SK-N-SH (cell line): ENCODE measurements around the gene KCNV2.

Experiments used
- EP300 ChIP-seq, 2 experiments: IDR thresholded peaks; 2 replicates each; pipeline versions ENCODE4 v1.4.0 to v1.6.1; 2012; ENCODE audit warnings: borderline replicate concordance in 1 of 2, low read depth in 1 of 2, low read length in 1 of 2
- EZH2phosphoT487 ChIP-seq: fragments of 200-600 bp; sonication (generic); IDR thresholded peaks from 2 replicates; pipeline ENCODE4 v1.6.1; 2017; ENCODE audit warnings: low read depth, mixed run types, mild to moderate bottlenecking, antibody characterized with exemption, moderate library complexity, borderline replicate concordance
- FOXM1 ChIP-seq: IDR thresholded peaks from 2 replicates; pipeline ENCODE4 v1.4.0; 2012; ENCODE audit warnings: low read depth, mild to moderate bottlenecking
- MEF2A ChIP-seq: IDR thresholded peaks from 2 replicates; pipeline ENCODE4 v1.4.0; 2012; ENCODE audit warnings: low read depth, borderline replicate concordance
- NFIC ChIP-seq: IDR thresholded peaks from 2 replicates; pipeline ENCODE4 v1.4.0; 2012; ENCODE audit warnings: borderline replicate concordance
- SIN3A ChIP-seq: IDR thresholded peaks from 2 replicates; pipeline ENCODE4 v1.6.1; 2012; ENCODE audit warnings: low read depth, mild to moderate bottlenecking, low read length, moderate library complexity, borderline replicate concordance
- TCF12 ChIP-seq: IDR thresholded peaks from 2 replicates; pipeline ENCODE4 v1.4.0; 2012
- YY1 ChIP-seq: IDR thresholded peaks from 2 replicates; pipeline ENCODE4 v1.4.0; 2012; ENCODE audit warnings: low read depth, mild to moderate bottlenecking
- TF ChIP-seq, protein P1 (sequence below): fragments of 200-600 bp; sonication (generic); IDR thresholded peaks from 2 replicates; pipeline ENCODE4 v1.6.1; 2017; ENCODE audit warnings: antibody characterized with exemption, mild to moderate bottlenecking, moderate library complexity
- TF ChIP-seq, protein P2 (sequence below): IDR thresholded peaks from 2 replicates; pipeline ENCODE4 v1.6.1; 2012; ENCODE audit warnings: mild to moderate bottlenecking, low read depth, low read length, moderate library complexity
- TF ChIP-seq, protein P3 (sequence below): IDR thresholded peaks from 2 replicates; pipeline ENCODE4; 2012

GRCh38 chr9:2718698-2719033, 1.4 kb downstream of the KCNV2 start:
- TF ChIP-seq, protein P1, sequence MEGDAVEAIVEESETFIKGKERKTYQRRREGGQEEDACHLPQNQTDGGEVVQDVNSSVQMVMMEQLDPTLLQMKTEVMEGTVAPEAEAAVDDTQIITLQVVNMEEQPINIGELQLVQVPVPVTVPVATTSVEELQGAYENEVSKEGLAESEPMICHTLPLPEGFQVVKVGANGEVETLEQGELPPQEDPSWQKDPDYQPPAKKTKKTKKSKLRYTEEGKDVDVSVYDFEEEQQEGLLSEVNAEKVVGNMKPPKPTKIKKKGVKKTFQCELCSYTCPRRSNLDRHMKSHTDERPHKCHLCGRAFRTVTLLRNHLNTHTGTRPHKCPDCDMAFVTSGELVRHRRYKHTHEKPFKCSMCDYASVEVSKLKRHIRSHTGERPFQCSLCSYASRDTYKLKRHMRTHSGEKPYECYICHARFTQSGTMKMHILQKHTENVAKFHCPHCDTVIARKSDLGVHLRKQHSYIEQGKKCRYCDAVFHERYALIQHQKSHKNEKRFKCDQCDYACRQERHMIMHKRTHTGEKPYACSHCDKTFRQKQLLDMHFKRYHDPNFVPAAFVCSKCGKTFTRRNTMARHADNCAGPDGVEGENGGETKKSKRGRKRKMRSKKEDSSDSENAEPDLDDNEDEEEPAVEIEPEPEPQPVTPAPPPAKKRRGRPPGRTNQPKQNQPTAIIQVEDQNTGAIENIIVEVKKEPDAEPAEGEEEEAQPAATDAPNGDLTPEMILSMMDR = no peak
- TF ChIP-seq EP300 (IDR thresholded peaks at IDR 0.05; ENCODE audit: borderline replicate concordance in 1 of 2, low read depth in 1 of 2, low read length in 1 of 2) (no peak), FOXM1 (no peak), TCF12 (no peak), NFIC (no peak), SIN3A (no peak), MEF2A (no peak), EZH2phosphoT487 (no peak), YY1 (no peak)
- TF ChIP-seq, protein P2, sequence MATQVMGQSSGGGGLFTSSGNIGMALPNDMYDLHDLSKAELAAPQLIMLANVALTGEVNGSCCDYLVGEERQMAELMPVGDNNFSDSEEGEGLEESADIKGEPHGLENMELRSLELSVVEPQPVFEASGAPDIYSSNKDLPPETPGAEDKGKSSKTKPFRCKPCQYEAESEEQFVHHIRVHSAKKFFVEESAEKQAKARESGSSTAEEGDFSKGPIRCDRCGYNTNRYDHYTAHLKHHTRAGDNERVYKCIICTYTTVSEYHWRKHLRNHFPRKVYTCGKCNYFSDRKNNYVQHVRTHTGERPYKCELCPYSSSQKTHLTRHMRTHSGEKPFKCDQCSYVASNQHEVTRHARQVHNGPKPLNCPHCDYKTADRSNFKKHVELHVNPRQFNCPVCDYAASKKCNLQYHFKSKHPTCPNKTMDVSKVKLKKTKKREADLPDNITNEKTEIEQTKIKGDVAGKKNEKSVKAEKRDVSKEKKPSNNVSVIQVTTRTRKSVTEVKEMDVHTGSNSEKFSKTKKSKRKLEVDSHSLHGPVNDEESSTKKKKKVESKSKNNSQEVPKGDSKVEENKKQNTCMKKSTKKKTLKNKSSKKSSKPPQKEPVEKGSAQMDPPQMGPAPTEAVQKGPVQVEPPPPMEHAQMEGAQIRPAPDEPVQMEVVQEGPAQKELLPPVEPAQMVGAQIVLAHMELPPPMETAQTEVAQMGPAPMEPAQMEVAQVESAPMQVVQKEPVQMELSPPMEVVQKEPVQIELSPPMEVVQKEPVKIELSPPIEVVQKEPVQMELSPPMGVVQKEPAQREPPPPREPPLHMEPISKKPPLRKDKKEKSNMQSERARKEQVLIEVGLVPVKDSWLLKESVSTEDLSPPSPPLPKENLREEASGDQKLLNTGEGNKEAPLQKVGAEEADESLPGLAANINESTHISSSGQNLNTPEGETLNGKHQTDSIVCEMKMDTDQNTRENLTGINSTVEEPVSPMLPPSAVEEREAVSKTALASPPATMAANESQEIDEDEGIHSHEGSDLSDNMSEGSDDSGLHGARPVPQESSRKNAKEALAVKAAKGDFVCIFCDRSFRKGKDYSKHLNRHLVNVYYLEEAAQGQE = no peak
- TF ChIP-seq, protein P3, sequence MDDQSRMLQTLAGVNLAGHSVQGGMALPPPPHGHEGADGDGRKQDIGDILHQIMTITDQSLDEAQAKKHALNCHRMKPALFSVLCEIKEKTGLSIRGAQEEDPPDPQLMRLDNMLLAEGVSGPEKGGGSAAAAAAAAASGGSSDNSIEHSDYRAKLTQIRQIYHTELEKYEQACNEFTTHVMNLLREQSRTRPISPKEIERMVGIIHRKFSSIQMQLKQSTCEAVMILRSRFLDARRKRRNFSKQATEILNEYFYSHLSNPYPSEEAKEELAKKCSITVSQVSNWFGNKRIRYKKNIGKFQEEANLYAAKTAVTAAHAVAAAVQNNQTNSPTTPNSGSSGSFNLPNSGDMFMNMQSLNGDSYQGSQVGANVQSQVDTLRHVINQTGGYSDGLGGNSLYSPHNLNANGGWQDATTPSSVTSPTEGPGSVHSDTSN = no peak
